ENCODE results near the gene KRTAP23-1.

KRTAP23-1 gene

DNA sequence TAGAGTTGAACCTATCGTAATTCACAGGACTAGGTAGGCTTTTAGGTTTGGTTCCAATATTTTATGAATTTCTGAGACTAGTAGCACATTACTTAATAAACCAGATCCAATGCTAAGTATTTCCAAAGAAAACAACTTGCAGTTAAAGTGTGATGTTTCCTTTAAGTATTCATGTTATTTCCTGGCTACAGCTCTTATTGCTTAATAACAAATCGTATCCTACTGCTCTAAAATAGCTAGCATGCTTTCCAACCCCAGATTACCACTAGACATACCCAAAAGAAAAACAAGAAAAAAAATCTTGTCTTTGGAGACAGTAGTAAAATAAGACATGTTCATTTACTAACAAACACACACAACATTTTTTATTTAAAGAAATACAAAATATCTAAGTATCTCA lies 11.8 kb downstream of the KRTAP23-1 start:
- TF ChIP-seq, protein P1, sequence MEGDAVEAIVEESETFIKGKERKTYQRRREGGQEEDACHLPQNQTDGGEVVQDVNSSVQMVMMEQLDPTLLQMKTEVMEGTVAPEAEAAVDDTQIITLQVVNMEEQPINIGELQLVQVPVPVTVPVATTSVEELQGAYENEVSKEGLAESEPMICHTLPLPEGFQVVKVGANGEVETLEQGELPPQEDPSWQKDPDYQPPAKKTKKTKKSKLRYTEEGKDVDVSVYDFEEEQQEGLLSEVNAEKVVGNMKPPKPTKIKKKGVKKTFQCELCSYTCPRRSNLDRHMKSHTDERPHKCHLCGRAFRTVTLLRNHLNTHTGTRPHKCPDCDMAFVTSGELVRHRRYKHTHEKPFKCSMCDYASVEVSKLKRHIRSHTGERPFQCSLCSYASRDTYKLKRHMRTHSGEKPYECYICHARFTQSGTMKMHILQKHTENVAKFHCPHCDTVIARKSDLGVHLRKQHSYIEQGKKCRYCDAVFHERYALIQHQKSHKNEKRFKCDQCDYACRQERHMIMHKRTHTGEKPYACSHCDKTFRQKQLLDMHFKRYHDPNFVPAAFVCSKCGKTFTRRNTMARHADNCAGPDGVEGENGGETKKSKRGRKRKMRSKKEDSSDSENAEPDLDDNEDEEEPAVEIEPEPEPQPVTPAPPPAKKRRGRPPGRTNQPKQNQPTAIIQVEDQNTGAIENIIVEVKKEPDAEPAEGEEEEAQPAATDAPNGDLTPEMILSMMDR (IDR thresholded peaks at IDR 0.05; ENCODE audit: poor library complexity, severe bottlenecking), result no peak
- Histone ChIP-seq H3K4me1 (ENCODE audit: insufficient read depth, poor library complexity, severe bottlenecking) (peaks cover 4% of the 10 kb centered on the region), H3K27me3 (ENCODE audit: insufficient read depth, poor library complexity, severe bottlenecking) (no peaks in the 10 kb centered on the region), H3K27ac (ENCODE audit: poor library complexity, severe bottlenecking) (no peak overlapping the region), H3K4me3 (ENCODE audit: severe bottlenecking) (no peak overlapping the region), H3K9me3 (ENCODE audit: severe bottlenecking) (no peaks in the 10 kb centered on the region), H3K36me3 (ENCODE audit: low read depth) (no peaks in the 10 kb centered on the region)
- DNase-seq (ENCODE audit: low spot score) (no peak), ATAC-seq (ENCODE audit: low read depth) (peak; percentile 38; the same call in 1 of the 3 replicates)

DNA sequence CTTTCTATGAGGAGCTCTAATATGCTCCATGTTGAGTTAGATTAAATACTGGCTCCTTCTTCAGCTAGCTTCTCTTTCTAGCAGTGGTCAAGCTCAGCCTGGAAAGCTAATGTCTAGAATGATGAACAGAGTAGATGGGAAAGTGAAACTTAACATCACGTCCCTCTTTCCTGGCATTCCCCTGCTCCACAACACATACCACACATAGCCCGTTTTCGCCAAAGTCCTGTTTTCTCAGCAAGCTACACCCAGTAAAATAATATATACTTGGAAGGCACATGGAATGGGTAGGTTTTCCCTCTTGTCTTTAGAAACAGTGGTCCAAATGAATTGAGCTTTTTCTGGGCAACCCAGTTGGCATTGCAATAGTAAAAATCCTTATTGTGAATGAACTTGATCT lies 14.7 kb downstream of the KRTAP23-1 start:
- TF ChIP-seq, protein P1 (IDR thresholded peaks at IDR 0.05; ENCODE audit: poor library complexity, severe bottlenecking), result no peak
- ATAC-seq (ENCODE audit: low read depth) (no peak), DNase-seq (ENCODE audit: low spot score) (no peak)
- no peaks in the 10 kb centered on the region for H3K9me3 ChIP-seq (ENCODE audit: severe bottlenecking)
- no peaks in the 10 kb centered on the region for H3K36me3 ChIP-seq (ENCODE audit: low read depth)
- H3K27me3 ChIP-seq (ENCODE audit: insufficient read depth, poor library complexity, severe bottlenecking), result no peaks in the 10 kb centered on the region
- no peak overlapping the region for H3K27ac ChIP-seq (ENCODE audit: poor library complexity, severe bottlenecking)
- peaks cover 7% of the 10 kb centered on the region for H3K4me1 ChIP-seq (ENCODE audit: insufficient read depth, poor library complexity, severe bottlenecking)
- no peak overlapping the region for H3K4me3 ChIP-seq (ENCODE audit: severe bottlenecking)

DNA sequence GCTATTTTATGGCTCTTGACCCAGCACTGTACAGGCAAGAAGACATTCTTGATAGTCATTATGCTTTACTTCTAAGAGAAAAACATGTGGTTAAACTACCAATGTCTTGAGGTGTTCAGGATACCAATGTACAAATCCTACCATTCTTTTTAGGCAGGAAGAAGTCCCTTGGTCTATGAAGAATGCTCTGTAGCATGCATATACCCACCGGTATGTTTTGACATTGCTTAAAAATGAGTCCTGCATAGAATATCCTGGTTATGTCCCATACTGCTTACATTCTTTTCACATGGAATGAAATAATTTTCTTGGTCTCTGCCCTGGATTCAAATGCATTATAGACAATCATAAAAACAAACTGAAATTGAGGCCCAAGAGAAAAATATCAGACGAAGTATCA lies 15.7 kb downstream of the KRTAP23-1 start:
- peaks cover 7% of the 10 kb centered on the region for H3K4me1 ChIP-seq (ENCODE audit: insufficient read depth, poor library complexity, severe bottlenecking)
- no peaks in the 10 kb centered on the region for H3K36me3 ChIP-seq (ENCODE audit: low read depth)
- H3K27me3 ChIP-seq (ENCODE audit: insufficient read depth, poor library complexity, severe bottlenecking), result no peaks in the 10 kb centered on the region
- H3K27ac ChIP-seq (ENCODE audit: poor library complexity, severe bottlenecking), result no peak overlapping the region
- DNase-seq (ENCODE audit: low spot score) (no peak), ATAC-seq (ENCODE audit: low read depth) (no peak)
- no peak overlapping the region for H3K4me3 ChIP-seq (ENCODE audit: severe bottlenecking)
- H3K9me3 ChIP-seq (ENCODE audit: severe bottlenecking), result no peaks in the 10 kb centered on the region
- TF ChIP-seq, protein P1 (IDR thresholded peaks at IDR 0.05; ENCODE audit: poor library complexity, severe bottlenecking), result no peak

DNA sequence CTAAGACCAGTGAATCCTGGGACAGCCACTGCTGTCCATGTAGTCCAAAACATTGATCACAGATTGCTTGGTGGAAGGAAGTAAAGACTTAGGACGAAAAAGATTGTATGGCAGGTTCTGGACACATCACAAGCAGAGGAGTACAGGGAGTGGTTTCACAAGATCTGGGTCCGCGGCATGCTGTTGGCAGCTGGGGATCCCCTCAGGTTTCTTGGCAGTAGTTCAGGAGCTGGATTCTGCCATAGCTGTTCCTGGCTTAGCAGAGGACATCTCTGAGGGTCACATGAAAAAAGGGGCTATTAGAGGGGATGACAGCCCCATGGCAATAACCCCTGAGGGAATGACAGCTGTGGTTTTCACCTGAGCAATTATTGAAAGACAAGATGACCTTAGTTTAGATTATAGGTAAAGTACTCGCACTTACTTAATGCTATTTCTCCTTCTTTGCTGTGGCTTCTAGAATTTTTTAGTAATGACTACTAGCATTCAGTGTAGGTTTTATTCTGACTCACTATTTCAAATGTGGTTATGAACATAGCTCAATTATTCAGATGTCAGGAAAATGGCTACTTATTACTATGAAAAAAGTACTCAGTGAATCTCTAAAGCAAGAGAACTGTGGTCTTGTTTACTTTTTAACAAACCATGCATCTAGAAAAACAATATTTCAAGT lies 19.1 kb downstream of the KRTAP23-1 start:
- no peaks in the 10 kb centered on the region for H3K27me3 ChIP-seq (ENCODE audit: insufficient read depth, poor library complexity, severe bottlenecking)
- ATAC-seq (ENCODE audit: low read depth) (peak; percentile 83), DNase-seq (ENCODE audit: low spot score) (no peak)
- no peaks in the 10 kb centered on the region for H3K9me3 ChIP-seq (ENCODE audit: severe bottlenecking)
- TF ChIP-seq, protein P1 (IDR thresholded peaks at IDR 0.05; ENCODE audit: poor library complexity, severe bottlenecking), result no peak
- no peak overlapping the region for H3K27ac ChIP-seq (ENCODE audit: poor library complexity, severe bottlenecking)
- peaks cover 3% of the 10 kb centered on the region for H3K4me1 ChIP-seq (ENCODE audit: insufficient read depth, poor library complexity, severe bottlenecking)
- no peaks in the 10 kb centered on the region for H3K36me3 ChIP-seq (ENCODE audit: low read depth)
- H3K4me3 ChIP-seq (ENCODE audit: severe bottlenecking), result no peak overlapping the region

DNA sequence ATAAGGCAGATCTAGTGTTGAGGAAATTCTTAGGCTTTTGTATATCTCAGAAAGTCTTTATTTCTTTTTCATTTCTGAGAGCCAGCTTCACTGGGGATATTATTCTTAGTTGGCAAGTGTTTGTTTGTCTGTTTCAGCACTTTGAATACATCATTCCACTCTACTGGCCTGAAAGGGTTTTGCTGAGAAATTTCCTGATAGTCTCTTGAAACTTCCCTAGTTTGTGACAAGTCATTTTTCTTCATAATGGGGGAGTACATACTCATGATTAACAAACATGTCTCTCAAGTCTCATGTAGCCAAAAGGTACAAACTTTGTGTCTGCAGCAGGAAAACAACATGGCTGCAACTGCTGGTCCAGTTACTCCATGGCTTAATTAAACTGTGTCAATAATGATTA lies 22.0 kb downstream of the KRTAP23-1 start:
- H3K9me3 ChIP-seq (ENCODE audit: severe bottlenecking), result no peaks in the 10 kb centered on the region
- TF ChIP-seq, protein P1 (IDR thresholded peaks at IDR 0.05; ENCODE audit: poor library complexity, severe bottlenecking), result no peak
- H3K27me3 ChIP-seq (ENCODE audit: insufficient read depth, poor library complexity, severe bottlenecking), result no peaks in the 10 kb centered on the region
- DNase-seq (ENCODE audit: low spot score), result no peak
- H3K4me3 ChIP-seq (ENCODE audit: severe bottlenecking), result no peak overlapping the region
- peaks cover 3% of the 10 kb centered on the region for H3K4me1 ChIP-seq (ENCODE audit: insufficient read depth, poor library complexity, severe bottlenecking)
- no peak overlapping the region for H3K27ac ChIP-seq (ENCODE audit: poor library complexity, severe bottlenecking)
- H3K36me3 ChIP-seq (ENCODE audit: low read depth), result no peaks in the 10 kb centered on the region
- no peak for ATAC-seq (ENCODE audit: low read depth)

Measured in RWPE2 (cell line).